HCT116 (cell line): ENCODE measurements around the gene PHF13. TPM values are rescaled to one million over a fixed set of nuclear protein-coding genes. Genes with fewer than 3 reads are reported as not detected.

Experiments
- ATAC-seq: fragments of 200-7000 bp; cut with Tn5 transposase; 2 replicates; pipeline ENCODE4 v1.9.1; 2020; ENCODE audit warnings: mild to moderate bottlenecking, moderate library complexity
- BruUV-seq: library from RNA; stranded (reverse); fragments of 400-500 nt; replicated peaks from 2 replicates; lab custom pipeline; 2021; lab: Mats Ljungman, UMichigan
- CTCF ChIA-PET: fragments of 300-600 bp; sonication (Branson Sonifier 250); formaldehyde crosslinking; loops from one replicate; lab custom pipeline; 2021; ENCODE audit warnings: antibody characterized with exemption; lab: Charles Lee
- POLR2A ChIA-PET: fragments of 300-600, 350-600 bp; sonication (Branson Sonifier 250); formaldehyde crosslinking; loops from one replicate; lab custom pipeline; 2021; ENCODE audit warnings: antibody characterized with exemption; lab: Charles Lee
- RAD21 ChIA-PET, 2 experiments: fragments of 300-600 bp; sonication (Branson Sonifier 250); formaldehyde crosslinking; loops; one replicate each; lab custom pipeline; 2023; ENCODE audit warnings: low total read pairs in 2 of 2; ENCODE audit not compliant: uncharacterized antibody in 2 of 2, unreplicated experiment in 2 of 2, low non-redundant PET in 1 of 2; lab: Charles Lee
- DNase-seq: peaks from one replicate; pipeline ENCODE4 v3.0.0-alpha.2; 2010; ENCODE audit warnings: low read depth, low spot score
- H2AFZ ChIP-seq: fragments of 200-600 bp; shearing (Covaris generic), sonication (generic); 2 replicates; pipeline ENCODE4 v1.6.1; 2017; ENCODE audit warnings: low read depth, mixed run types, mixed read lengths, antibody characterized with exemption, low read length; ENCODE audit not compliant: poor library complexity, severe bottlenecking
- H3K27ac ChIP-seq: 2 replicates; pipeline ENCODE4 v1.5.1; 2012; ENCODE audit warnings: low read depth, low read length
- H3K27me3 ChIP-seq: fragments of 200-600 bp; sonication (generic); 2 replicates; pipeline ENCODE4 v1.6.1; 2016; ENCODE audit warnings: mixed run types, low read length, mixed read lengths; ENCODE audit not compliant: insufficient read depth
- H3K36me3 ChIP-seq, 2 experiments: fragments of 200-500 bp in 1 of 2; fragments of 200-600 bp in 1 of 2; sonication (Bioruptor generic) in 1 of 2; sonication (generic) in 1 of 2; 2 replicates each; pipeline versions ENCODE4 v1.5.1 to v1.6.1; 2014 to 2016; ENCODE audit warnings: low read length in 2 of 2, inconsistent platforms in 1 of 2, mixed read lengths in 1 of 2, mixed run types in 1 of 2; ENCODE audit not compliant: insufficient read depth in 2 of 2, control insufficient read depth in 1 of 2
- H3K4me1 ChIP-seq, 2 experiments: fragments of 200-600 bp in 1 of 2; sonication (generic) in 1 of 2; 2 replicates each; pipeline versions ENCODE4 v1.5.1 to v1.6.1; 2012 to 2017; ENCODE audit warnings: low read length in 2 of 2, inconsistent platforms in 1 of 2, mild to moderate bottlenecking in 1 of 2, mixed read lengths in 1 of 2, mixed run types in 1 of 2, moderate library complexity in 1 of 2; ENCODE audit not compliant: insufficient read depth in 2 of 2, control insufficient read depth in 1 of 2
- H3K4me2 ChIP-seq: fragments of 200-600 bp; sonication (generic); 2 replicates; pipeline ENCODE4 v1.6.1; 2017; ENCODE audit warnings: mixed run types, low read length, mixed read lengths
- H3K4me3 ChIP-seq, 2 experiments: fragments of 200-600 bp in 1 of 2; sonication (generic) in 1 of 2; replicated peaks in 1 of 2; 2 replicates each; pipeline ENCODE4 v1.5.1; 2011 to 2016; ENCODE audit warnings: low read length in 2 of 2, control low read depth in 1 of 2, low read depth in 1 of 2, mild to moderate bottlenecking in 1 of 2, mixed read lengths in 1 of 2, mixed run types in 1 of 2
- H3K79me2 ChIP-seq: fragments of 200-600 bp; sonication (generic); 2 replicates; pipeline ENCODE4 v1.6.1; 2017; ENCODE audit warnings: mild to moderate bottlenecking, mixed run types, low read length, moderate library complexity, mixed read lengths; ENCODE audit not compliant: insufficient read depth
- H3K9ac ChIP-seq: fragments of 200-600 bp; sonication (generic); 2 replicates; pipeline ENCODE4 v1.6.1; 2016; ENCODE audit warnings: low read length, mixed read lengths
- H3K9me2 ChIP-seq: fragments of 200-600 bp; sonication (generic), shearing (Covaris generic); 2 replicates; pipeline ENCODE4 v1.6.1; 2017; ENCODE audit warnings: mixed run types, mild to moderate bottlenecking, moderate library complexity; ENCODE audit not compliant: insufficient read depth
- H3K9me3 ChIP-seq, 2 experiments: fragments of 200-500 bp in 1 of 2; fragments of 200-600 bp in 1 of 2; sonication (Bioruptor generic) in 1 of 2; sonication (generic) in 1 of 2; 2 replicates each; pipeline ENCODE4 v1.6.1; 2014 to 2017; ENCODE audit warnings: low read length in 2 of 2, mixed read lengths in 2 of 2, inconsistent platforms in 1 of 2, low read depth in 1 of 2, mild to moderate bottlenecking in 1 of 2, mixed run types in 1 of 2, moderate library complexity in 1 of 2; ENCODE audit not compliant: control insufficient read depth in 1 of 2, insufficient read depth in 1 of 2
- H4K20me1 ChIP-seq: fragments of 200-600 bp; sonication (generic), shearing (Covaris generic); 2 replicates; pipeline ENCODE4 v1.6.1; 2017; ENCODE audit warnings: mixed run types, mild to moderate bottlenecking, moderate library complexity; ENCODE audit not compliant: insufficient read depth
- JUND ChIP-seq: IDR thresholded peaks from 2 replicates; pipeline ENCODE4 v1.6.1; 2012
- POLR2AphosphoS5 ChIP-seq: IDR thresholded peaks from 2 replicates; pipeline ENCODE4 v1.6.1; 2011; ENCODE audit warnings: mild to moderate bottlenecking, low read depth, low read length, moderate library complexity
- REST ChIP-seq: IDR thresholded peaks from 2 replicates; pipeline ENCODE4 v1.6.1; 2012; ENCODE audit warnings: low read depth
- TCF7L2 ChIP-seq: IDR thresholded peaks from 2 replicates; pipeline ENCODE4 v1.7.0; 2011; ENCODE audit warnings: borderline replicate concordance, inconsistent platforms; ENCODE audit not compliant: insufficient read depth, insufficient read length; ENCODE audit errors: extremely low read depth
- YY1 ChIP-seq: IDR thresholded peaks from 2 replicates; pipeline ENCODE4 v1.6.1; 2011; ENCODE audit warnings: low read length, low read depth, moderate library complexity, mild to moderate bottlenecking; ENCODE audit not compliant: insufficient replicate concordance; ENCODE audit errors: extremely low read depth
- ZBTB33 ChIP-seq: IDR thresholded peaks from 2 replicates; pipeline ENCODE4 v1.6.1; 2011; ENCODE audit warnings: mild to moderate bottlenecking, low read length, moderate library complexity; ENCODE audit not compliant: insufficient replicate concordance; ENCODE audit errors: extremely low read depth
- ZFX ChIP-seq: fragments of 450-650 bp; IDR thresholded peaks from 2 replicates; pipeline ENCODE4 v1.6.1; 2017
- ZNF274 ChIP-seq: fragments of 200-500 bp; sonication (Bioruptor generic); IDR thresholded peaks from 2 replicates; pipeline ENCODE4 v1.6.1; 2014; ENCODE audit warnings: mild to moderate bottlenecking, low read depth, low read length, inconsistent platforms
- intact Hi-C: fragments of 100-400 bp; cut with micrococcal nuclease; formaldehyde crosslinking; loops from 2 replicates; pipeline ENCODE4 v1.10.0; 2022
- total RNA-seq: library from RNA; stranded (reverse); gene quantifications from one replicate; pipeline ENCODE4 v1.2.1, GENCODE V29; 2021; ENCODE audit not compliant: unreplicated experiment

PHF13 gene
- total RNA-seq, 1 experiment from 2014 or later, result 25.8 TPM

- DNase-seq (no peak), ATAC-seq (no peak)
- Histone ChIP-seq H3K27me3 (no peaks in the 10 kb centered on the region), H3K9me2 (no peaks in the 10 kb centered on the region), H4K20me1 (no peaks in the 10 kb centered on the region), H3K27ac (no peak overlapping the region), H3K36me3 (peaks cover 18 to 24% of the 10 kb centered on the region in 2 experiments; a peak in 3 of 4 replicates), H3K4me2 (no peak overlapping the region), H3K79me2 (peaks cover 20% of the 10 kb centered on the region), H3K9me3 (no peaks in the 10 kb centered on the region), H3K4me3 (no peak overlapping the region), H2AFZ (no peak overlapping the region), H3K9ac (no peak overlapping the region), H3K4me1 (peaks cover 0 to 4% of the 10 kb centered on the region in 2 experiments; a peak in 2 of 4 replicates)
- no TSS peak for BruUV-seq
- intact Hi-C loops, result no loop called here
- CTCF ChIA-PET, result no interaction called here
- RAD21 ChIA-PET, result no interaction called here
- TF ChIP-seq TCF7L2 (no peak), ZFX (no peak)
- POLR2A ChIA-PET, result interaction anchor here (0.6 kb wide), 1 partner anchor 29 kb away, joined by 4 read pairs; the partner anchor contains the start of gene KLHL21
These were observed 17.5 kb downstream of the PHF13 start for GRCh38 chr1:6631058-6631457.

GRCh38 chr1:6632588-6633514, 19.3 kb downstream of the PHF13 start:
- CTCF ChIA-PET, result interaction anchor here (1.3 kb wide), 1 partner anchor 160 kb away, joined by 3 read pairs; no protein-coding TSS in a partner anchor
- Histone ChIP-seq H4K20me1 (no peaks in the 10 kb centered on the region), H3K4me3 (no peak overlapping the region), H3K27ac (no peak overlapping the region; the same call in 1 of the 2 replicates), H3K36me3 (peaks cover 22 to 32% of the 10 kb centered on the region in 2 experiments; a peak in 3 of 4 replicates), H3K27me3 (no peaks in the 10 kb centered on the region), H3K9me3 (no peaks in the 10 kb centered on the region), H3K79me2 (peaks cover 2% of the 10 kb centered on the region; the same call in 1 of the 2 replicates), H3K4me2 (no peak overlapping the region), H2AFZ (no peak overlapping the region), H3K9me2 (no peaks in the 10 kb centered on the region), H3K4me1 (no peaks in the 10 kb centered on the region), H3K9ac (no peak overlapping the region)
- DNase-seq (no peak), ATAC-seq (no peak)
- RAD21 ChIA-PET, result no interaction called here
- POLR2A ChIA-PET, result no interaction called here
- intact Hi-C loops, result no loop called here
- BruUV-seq, result no TSS peak
- no peak for TF ChIP-seq JUND
- TF ChIP-seq TCF7L2, result no peak
- no peak for TF ChIP-seq ZFX
- no peak for TF ChIP-seq YY1
- no peak for TF ChIP-seq POLR2AphosphoS5
- TF ChIP-seq ZNF274, result no peak
- TF ChIP-seq REST, result no peak
- no peak for TF ChIP-seq ZBTB33
